ENCODE measurements around the gene NAA30. TPM values are rescaled to one million over a fixed set of nuclear protein-coding genes. Genes with fewer than 3 reads are reported as not detected.

Gene NAA30
- total and polyA plus RNA-seq, 2 of the 8 experiments (the other 6 are each of a cell fraction or from before 2014, with no cell fraction given), result 4.2 to 21.9 TPM

- TF ChIP-seq CHD7 (IDR thresholded peaks at IDR 0.05; ENCODE audit: insufficient replicate concordance, low read length) (no peak), CHD2 (IDR thresholded peaks at IDR 0.05; ENCODE audit: low read length) (no peak), CBX8 (IDR thresholded peaks at IDR 0.05; ENCODE audit: borderline replicate concordance, low read depth, low read length) (no peak), JUND (IDR thresholded peaks at IDR 0.05; ENCODE audit: low read length) (no peak)
Measured at GRCh38 chr14:57382283-57382682, 8.1 kb upstream of the NAA30 start (continued).

All from H1 (cell line).